ENCODE measurements around the gene APBA2. TPM values are rescaled to one million over a fixed set of nuclear protein-coding genes. Genes with fewer than 3 reads are reported as not detected.

APBA2 gene
- total and polyA plus RNA-seq, 2 of the 4 experiments (the other 2 are of a cell fraction): 21.7 to 33.0 TPM

DNA sequence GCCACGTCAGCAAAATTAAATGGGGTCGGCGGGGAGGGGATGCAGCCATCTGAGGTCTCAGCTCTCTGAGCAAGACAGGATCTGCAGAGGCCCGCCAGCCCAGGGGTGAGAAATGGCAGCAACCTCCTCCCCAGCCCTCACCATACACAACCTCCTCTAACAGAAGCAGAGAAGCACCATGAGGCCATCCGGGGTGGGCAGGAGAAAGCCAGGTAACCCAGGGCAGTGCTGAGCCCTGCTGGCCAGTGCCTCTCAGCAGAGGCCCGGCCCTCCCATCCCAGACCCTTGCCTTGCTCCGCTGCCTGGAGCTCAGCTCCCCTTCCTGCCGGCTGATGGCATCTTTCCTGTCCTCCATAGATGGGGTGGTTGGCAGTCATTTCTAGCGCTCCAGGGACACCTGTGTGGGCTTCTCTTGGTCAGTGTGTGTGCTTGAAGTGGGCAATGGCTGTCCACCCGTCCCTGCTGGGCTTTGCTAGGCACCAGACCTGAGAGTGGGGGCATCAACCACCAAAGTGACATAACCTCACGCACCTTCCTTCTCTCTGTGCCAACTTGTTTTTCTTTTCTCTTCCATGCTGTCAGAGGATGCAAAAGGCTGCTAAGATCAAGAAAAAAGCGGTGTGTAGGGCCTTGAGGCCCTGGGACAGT, 208.0 kb downstream of the APBA2 start:
- Histone ChIP-seq H3K4me3 (ENCODE audit: insufficient read depth, low read depth, low read length) (no peak overlapping the region), H2BK5ac (ENCODE audit: low read depth, low read length, poor library complexity, severe bottlenecking) (no peak overlapping the region), H3K23ac (ENCODE audit: low read depth, low read length) (no peak overlapping the region), H2BK120ac (ENCODE audit: low read depth, low read length) (no peak overlapping the region), H3K4me2 (ENCODE audit: low read depth, low read length) (no peak overlapping the region), H3K9me1 (ENCODE audit: insufficient read depth, low read length) (peaks cover 2% of the 10 kb centered on the region; the same call in 1 of the 2 replicates), H2AK5ac (ENCODE audit: low read depth, low read length) (no peak overlapping the region), H3K79me1 (ENCODE audit: low read depth in 1 of 2, low read length in 2 of 2) (no peaks in the 10 kb centered on the region), H2AFZ (replicated peaks; ENCODE audit: low read length, poor library complexity) (no peak overlapping the region), H3K27me3 (ENCODE audit: control insufficient read depth, insufficient read depth, low read length) (no peaks in the 10 kb centered on the region), H3K27ac (ENCODE audit: insufficient read depth, low read length) (no peak overlapping the region), H3K56ac (ENCODE audit: extremely low read depth, insufficient read depth, low read length) (no peak overlapping the region), H4K5ac (ENCODE audit: low read depth, low read length) (no peak overlapping the region), H3K18ac (ENCODE audit: low read depth, low read length) (no peak overlapping the region), H3K4me1 (ENCODE audit: control insufficient read depth, insufficient read depth, low read length) (no peaks in the 10 kb centered on the region), H4K91ac (ENCODE audit: insufficient read depth, low read depth, low read length) (no peak overlapping the region), H2BK15ac (ENCODE audit: low read depth, low read length) (no peak overlapping the region), H2BK20ac (ENCODE audit: low read depth, low read length) (no peak overlapping the region), H2AK9ac (replicated peaks; ENCODE audit: low read depth, low read length, poor library complexity) (no peak overlapping the region), H3K9me3 (ENCODE audit: control insufficient read depth, insufficient read depth, low read length) (no peaks in the 10 kb centered on the region), H3K14ac (replicated peaks; ENCODE audit: low read depth, low read length) (no peak overlapping the region), H3K36me3 (ENCODE audit: control insufficient read depth, insufficient read depth, low read length) (no peaks in the 10 kb centered on the region; the same call in none of the 2 replicates), H4K20me1 (ENCODE audit: insufficient read depth, low read length) (peaks cover 4% of the 10 kb centered on the region; the same call in 1 of the 2 replicates), H4K8ac (ENCODE audit: low read depth in 2 of 2, low read length in 2 of 2) (no peak overlapping the region), H3K9ac (ENCODE audit: low read depth, low read length) (no peak overlapping the region), H3K4ac (ENCODE audit: low read depth, low read length) (no peak overlapping the region)
- dilution Hi-C loops (cut with HindIII; ENCODE audit: low sequenced_read_pairs, unreplicated experiment) (no loop called here), in situ Hi-C loops (cut with MboI; ENCODE audit: low sequenced_read_pairs) (no loop called here), intact Hi-C loops (cut with micrococcal nuclease) (no loop called here)
- 100% methylated on average over 2 of the region's 12 CpGs; no CpG with 5 or more reads in 1 of the 2 experiments for WGBS, 2 experiments (ENCODE audit: extremely low coverage in 2 of 2, insufficient read length in 1 of 2)
- ChIA-PET POLR2A (ENCODE audit: unreplicated experiment) (interaction anchor here (0.6 kb wide), 2 partner anchors 181 to 357 kb away, joined by 3 read pairs; no protein-coding TSS in a partner anchor), CTCF (interaction anchor here (0.9 to 1.9 kb wide), 2 partner anchors 8 to 927 kb away, joined by 3 to 7 read pairs; no protein-coding TSS in a partner anchor)
- BruUV-seq (replicated peaks): no TSS peak
- DNase-seq: no peak
- no peak for TF ChIP-seq SMC3 (IDR thresholded peaks at IDR 0.05; ENCODE audit: low read depth, low read length)
- no peak for TF ChIP-seq POLR2A (IDR thresholded peaks at IDR 0.05; ENCODE audit: low read depth, low read length)
- TF ChIP-seq, protein P1, sequence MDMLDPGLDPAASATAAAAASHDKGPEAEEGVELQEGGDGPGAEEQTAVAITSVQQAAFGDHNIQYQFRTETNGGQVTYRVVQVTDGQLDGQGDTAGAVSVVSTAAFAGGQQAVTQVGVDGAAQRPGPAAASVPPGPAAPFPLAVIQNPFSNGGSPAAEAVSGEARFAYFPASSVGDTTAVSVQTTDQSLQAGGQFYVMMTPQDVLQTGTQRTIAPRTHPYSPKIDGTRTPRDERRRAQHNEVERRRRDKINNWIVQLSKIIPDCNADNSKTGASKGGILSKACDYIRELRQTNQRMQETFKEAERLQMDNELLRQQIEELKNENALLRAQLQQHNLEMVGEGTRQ (IDR thresholded peaks at IDR 0.05; ENCODE audit: low read depth, low read length): no peak
- TF ChIP-seq, protein P2, sequence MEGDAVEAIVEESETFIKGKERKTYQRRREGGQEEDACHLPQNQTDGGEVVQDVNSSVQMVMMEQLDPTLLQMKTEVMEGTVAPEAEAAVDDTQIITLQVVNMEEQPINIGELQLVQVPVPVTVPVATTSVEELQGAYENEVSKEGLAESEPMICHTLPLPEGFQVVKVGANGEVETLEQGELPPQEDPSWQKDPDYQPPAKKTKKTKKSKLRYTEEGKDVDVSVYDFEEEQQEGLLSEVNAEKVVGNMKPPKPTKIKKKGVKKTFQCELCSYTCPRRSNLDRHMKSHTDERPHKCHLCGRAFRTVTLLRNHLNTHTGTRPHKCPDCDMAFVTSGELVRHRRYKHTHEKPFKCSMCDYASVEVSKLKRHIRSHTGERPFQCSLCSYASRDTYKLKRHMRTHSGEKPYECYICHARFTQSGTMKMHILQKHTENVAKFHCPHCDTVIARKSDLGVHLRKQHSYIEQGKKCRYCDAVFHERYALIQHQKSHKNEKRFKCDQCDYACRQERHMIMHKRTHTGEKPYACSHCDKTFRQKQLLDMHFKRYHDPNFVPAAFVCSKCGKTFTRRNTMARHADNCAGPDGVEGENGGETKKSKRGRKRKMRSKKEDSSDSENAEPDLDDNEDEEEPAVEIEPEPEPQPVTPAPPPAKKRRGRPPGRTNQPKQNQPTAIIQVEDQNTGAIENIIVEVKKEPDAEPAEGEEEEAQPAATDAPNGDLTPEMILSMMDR (conservative IDR thresholded peaks at IDR 0.05; ENCODE audit: low read depth, low read length): no peak
- TF ChIP-seq CEBPB (IDR thresholded peaks at IDR 0.05; ENCODE audit: low read depth, low read length): no peak
- no peak for TF ChIP-seq NFE2L2 (IDR thresholded peaks at IDR 0.05; ENCODE audit: low read depth, low read length)
- TF ChIP-seq, protein P3, sequence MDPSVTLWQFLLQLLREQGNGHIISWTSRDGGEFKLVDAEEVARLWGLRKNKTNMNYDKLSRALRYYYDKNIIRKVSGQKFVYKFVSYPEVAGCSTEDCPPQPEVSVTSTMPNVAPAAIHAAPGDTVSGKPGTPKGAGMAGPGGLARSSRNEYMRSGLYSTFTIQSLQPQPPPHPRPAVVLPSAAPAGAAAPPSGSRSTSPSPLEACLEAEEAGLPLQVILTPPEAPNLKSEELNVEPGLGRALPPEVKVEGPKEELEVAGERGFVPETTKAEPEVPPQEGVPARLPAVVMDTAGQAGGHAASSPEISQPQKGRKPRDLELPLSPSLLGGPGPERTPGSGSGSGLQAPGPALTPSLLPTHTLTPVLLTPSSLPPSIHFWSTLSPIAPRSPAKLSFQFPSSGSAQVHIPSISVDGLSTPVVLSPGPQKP (IDR thresholded peaks at IDR 0.05; ENCODE audit: borderline replicate concordance, low read depth, low read length): no peak
- TF ChIP-seq MAZ (IDR thresholded peaks at IDR 0.05; ENCODE audit: borderline replicate concordance, low read depth, low read length): no peak
- no peak for TF ChIP-seq MAFK (IDR thresholded peaks at IDR 0.05; ENCODE audit: low read depth, low read length)
- no peak for TF ChIP-seq CHD1 (IDR thresholded peaks at IDR 0.05; ENCODE audit: low read depth, low read length)
- no peak for TF ChIP-seq RFX5 (IDR thresholded peaks at IDR 0.05; ENCODE audit: low read depth, low read length)
- TF ChIP-seq BHLHE40 (IDR thresholded peaks at IDR 0.05; ENCODE audit: low read depth, low read length): no peak
- no peak for TF ChIP-seq RCOR1 (IDR thresholded peaks at IDR 0.05; ENCODE audit: insufficient replicate concordance, low read length)
- TF ChIP-seq RAD21 (IDR thresholded peaks at IDR 0.05; ENCODE audit: low read length): no peak
- no peak for TF ChIP-seq MXI1 (IDR thresholded peaks at IDR 0.05; ENCODE audit: borderline replicate concordance, low read depth, low read length)
- no peak for TF ChIP-seq FOS (IDR thresholded peaks at IDR 0.05; ENCODE audit: low read depth, low read length)
- no peak for ATAC-seq (ENCODE audit: low read depth)
